Measurements from ENCODE around the gene NIPSNAP3A. TPM values are rescaled to one million over a fixed set of nuclear protein-coding genes. Genes with fewer than 3 reads are reported as not detected.
"Not testable (repeated sequence)": the region's sequence is repeated elsewhere in the genome, so short reads cannot be mapped to it uniquely, and the experiment has no call there.

Gene NIPSNAP3A
- total RNA-seq, 1 experiment from 2014 or later = 7.2 TPM

DNA sequence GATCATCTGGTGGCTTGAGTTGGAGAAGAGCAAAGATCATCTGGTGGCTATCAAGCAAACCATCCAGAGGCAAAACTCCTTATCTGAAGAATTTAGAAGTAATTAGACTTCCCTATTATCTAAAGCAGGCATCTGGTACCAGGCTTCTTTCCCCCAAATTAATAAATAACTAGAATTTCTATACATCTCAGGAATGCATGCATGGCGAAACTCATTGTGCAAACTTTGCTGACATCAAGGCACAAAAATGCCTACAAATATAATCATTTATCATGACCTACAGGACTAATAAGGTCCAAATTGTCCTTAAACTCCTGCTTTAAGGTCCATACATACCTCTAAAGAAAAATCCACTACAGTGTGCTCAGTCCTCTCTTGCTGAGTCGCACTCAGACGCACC, 47.2 kb upstream of the NIPSNAP3A start:
- TF ChIP-seq GABPB1 (CRISPR knock-in tag; IDR thresholded peaks at IDR 0.05) = no peak
- TF ChIP-seq, protein P1, sequence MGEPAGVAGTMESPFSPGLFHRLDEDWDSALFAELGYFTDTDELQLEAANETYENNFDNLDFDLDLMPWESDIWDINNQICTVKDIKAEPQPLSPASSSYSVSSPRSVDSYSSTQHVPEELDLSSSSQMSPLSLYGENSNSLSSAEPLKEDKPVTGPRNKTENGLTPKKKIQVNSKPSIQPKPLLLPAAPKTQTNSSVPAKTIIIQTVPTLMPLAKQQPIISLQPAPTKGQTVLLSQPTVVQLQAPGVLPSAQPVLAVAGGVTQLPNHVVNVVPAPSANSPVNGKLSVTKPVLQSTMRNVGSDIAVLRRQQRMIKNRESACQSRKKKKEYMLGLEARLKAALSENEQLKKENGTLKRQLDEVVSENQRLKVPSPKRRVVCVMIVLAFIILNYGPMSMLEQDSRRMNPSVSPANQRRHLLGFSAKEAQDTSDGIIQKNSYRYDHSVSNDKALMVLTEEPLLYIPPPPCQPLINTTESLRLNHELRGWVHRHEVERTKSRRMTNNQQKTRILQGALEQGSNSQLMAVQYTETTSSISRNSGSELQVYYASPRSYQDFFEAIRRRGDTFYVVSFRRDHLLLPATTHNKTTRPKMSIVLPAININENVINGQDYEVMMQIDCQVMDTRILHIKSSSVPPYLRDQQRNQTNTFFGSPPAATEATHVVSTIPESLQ (CRISPR knock-in tag; IDR thresholded peaks at IDR 0.05) = no peak
- TF ChIP-seq, protein P2, sequence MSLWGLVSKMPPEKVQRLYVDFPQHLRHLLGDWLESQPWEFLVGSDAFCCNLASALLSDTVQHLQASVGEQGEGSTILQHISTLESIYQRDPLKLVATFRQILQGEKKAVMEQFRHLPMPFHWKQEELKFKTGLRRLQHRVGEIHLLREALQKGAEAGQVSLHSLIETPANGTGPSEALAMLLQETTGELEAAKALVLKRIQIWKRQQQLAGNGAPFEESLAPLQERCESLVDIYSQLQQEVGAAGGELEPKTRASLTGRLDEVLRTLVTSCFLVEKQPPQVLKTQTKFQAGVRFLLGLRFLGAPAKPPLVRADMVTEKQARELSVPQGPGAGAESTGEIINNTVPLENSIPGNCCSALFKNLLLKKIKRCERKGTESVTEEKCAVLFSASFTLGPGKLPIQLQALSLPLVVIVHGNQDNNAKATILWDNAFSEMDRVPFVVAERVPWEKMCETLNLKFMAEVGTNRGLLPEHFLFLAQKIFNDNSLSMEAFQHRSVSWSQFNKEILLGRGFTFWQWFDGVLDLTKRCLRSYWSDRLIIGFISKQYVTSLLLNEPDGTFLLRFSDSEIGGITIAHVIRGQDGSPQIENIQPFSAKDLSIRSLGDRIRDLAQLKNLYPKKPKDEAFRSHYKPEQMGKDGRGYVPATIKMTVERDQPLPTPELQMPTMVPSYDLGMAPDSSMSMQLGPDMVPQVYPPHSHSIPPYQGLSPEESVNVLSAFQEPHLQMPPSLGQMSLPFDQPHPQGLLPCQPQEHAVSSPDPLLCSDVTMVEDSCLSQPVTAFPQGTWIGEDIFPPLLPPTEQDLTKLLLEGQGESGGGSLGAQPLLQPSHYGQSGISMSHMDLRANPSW (CRISPR knock-in tag; conservative IDR thresholded peaks at IDR 0.05; ENCODE audit: low read depth) = no peak
- TF ChIP-seq FOXJ3 (CRISPR knock-in tag; IDR thresholded peaks at IDR 0.05; ENCODE audit: borderline replicate concordance) = no peak
- no peak for TF ChIP-seq GTF2I (CRISPR knock-in tag; conservative IDR thresholded peaks at IDR 0.05)
- no peak for TF ChIP-seq MYBL2 (CRISPR knock-in tag; IDR thresholded peaks at IDR 0.05)
- TF ChIP-seq, protein P3, sequence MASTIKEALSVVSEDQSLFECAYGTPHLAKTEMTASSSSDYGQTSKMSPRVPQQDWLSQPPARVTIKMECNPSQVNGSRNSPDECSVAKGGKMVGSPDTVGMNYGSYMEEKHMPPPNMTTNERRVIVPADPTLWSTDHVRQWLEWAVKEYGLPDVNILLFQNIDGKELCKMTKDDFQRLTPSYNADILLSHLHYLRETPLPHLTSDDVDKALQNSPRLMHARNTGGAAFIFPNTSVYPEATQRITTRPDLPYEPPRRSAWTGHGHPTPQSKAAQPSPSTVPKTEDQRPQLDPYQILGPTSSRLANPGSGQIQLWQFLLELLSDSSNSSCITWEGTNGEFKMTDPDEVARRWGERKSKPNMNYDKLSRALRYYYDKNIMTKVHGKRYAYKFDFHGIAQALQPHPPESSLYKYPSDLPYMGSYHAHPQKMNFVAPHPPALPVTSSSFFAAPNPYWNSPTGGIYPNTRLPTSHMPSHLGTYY (CRISPR knock-in tag; IDR thresholded peaks at IDR 0.05) = no peak
- TF ChIP-seq ZNF232 (CRISPR knock-in tag; IDR thresholded peaks at IDR 0.05) = no peak
- no peak for TF ChIP-seq CREM (CRISPR knock-in tag; IDR thresholded peaks at IDR 0.05)
- TF ChIP-seq JUN (CRISPR knock-in tag; IDR thresholded peaks at IDR 0.05) = no peak
- TF ChIP-seq ZNF138 (CRISPR knock-in tag; conservative IDR thresholded peaks at IDR 0.05) = no peak
- TF ChIP-seq, protein P4, sequence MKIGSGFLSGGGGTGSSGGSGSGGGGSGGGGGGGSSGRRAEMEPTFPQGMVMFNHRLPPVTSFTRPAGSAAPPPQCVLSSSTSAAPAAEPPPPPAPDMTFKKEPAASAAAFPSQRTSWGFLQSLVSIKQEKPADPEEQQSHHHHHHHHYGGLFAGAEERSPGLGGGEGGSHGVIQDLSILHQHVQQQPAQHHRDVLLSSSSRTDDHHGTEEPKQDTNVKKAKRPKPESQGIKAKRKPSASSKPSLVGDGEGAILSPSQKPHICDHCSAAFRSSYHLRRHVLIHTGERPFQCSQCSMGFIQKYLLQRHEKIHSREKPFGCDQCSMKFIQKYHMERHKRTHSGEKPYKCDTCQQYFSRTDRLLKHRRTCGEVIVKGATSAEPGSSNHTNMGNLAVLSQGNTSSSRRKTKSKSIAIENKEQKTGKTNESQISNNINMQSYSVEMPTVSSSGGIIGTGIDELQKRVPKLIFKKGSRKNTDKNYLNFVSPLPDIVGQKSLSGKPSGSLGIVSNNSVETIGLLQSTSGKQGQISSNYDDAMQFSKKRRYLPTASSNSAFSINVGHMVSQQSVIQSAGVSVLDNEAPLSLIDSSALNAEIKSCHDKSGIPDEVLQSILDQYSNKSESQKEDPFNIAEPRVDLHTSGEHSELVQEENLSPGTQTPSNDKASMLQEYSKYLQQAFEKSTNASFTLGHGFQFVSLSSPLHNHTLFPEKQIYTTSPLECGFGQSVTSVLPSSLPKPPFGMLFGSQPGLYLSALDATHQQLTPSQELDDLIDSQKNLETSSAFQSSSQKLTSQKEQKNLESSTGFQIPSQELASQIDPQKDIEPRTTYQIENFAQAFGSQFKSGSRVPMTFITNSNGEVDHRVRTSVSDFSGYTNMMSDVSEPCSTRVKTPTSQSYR (CRISPR knock-in tag; IDR thresholded peaks at IDR 0.05) = no peak
- no peak for TF ChIP-seq TCF7 (CRISPR knock-in tag; IDR thresholded peaks at IDR 0.05; ENCODE audit: low read depth)
- CTCF ChIA-PET = no interaction called here
- POLR2A ChIA-PET = no interaction called here
- ATAC-seq (no peak), DNase-seq (ENCODE audit: low spot score) (no peak)
- H3K9me3 Mint-ChIP-seq = peaks cover 5% of the 10 kb centered on the region
- H3K27me3 Mint-ChIP-seq (ENCODE audit: low read depth) = no peaks in the 10 kb centered on the region
- H3K36me3 Mint-ChIP-seq = no peaks in the 10 kb centered on the region
- H3K4me1 Mint-ChIP-seq = no peaks in the 10 kb centered on the region
- no peak overlapping the region for H3K4me3 Mint-ChIP-seq
- no peak overlapping the region for H3K27ac Mint-ChIP-seq

DNA sequence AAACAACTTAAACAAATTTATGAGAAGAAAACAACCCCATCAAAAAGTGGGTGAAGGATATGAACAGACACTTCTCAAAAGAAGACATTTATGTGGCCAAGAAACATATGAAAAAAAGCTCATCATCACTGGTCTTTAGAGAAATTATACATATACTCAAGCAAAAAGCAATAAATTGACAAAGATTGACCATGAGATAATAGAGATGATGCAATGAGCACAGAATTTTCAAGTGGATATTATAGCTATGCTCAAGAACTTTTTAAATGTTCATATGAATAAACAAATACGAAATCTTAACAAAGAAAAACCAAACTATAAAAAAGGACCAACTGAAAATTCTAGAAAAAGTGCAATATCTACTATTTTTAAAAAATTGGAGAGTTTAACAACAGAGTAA, 38.7 kb upstream of the NIPSNAP3A start:
- H3K4me1 Mint-ChIP-seq; POLR2A ChIA-PET; H3K27ac Mint-ChIP-seq; H3K27me3 Mint-ChIP-seq (ENCODE audit: low read depth); ATAC-seq; DNase-seq (ENCODE audit: low spot score); H3K4me3 Mint-ChIP-seq; CTCF ChIA-PET; H3K36me3 Mint-ChIP-seq: not testable (repeated sequence)
- H3K9me3 Mint-ChIP-seq = peaks cover 13% of the 10 kb centered on the region

DNA sequence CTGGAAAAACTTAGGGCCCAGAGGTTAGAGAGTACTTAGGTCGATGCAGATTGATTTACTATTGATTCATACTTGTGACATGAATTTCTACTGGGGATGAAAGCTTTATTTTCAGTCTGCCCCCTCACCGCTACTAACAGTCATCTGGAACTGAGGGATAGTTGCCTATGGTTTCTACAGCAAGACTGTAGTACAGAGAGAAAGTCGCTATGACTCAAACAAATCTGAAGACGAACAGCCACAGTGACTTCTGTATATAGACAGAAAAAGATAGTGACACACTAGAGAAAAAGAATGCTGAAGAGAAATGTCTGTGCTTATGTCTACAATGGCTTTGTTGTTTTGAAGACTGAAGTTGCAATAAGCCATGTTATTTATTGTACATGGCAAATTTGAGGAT, 35.9 kb upstream of the NIPSNAP3A start:
- ATAC-seq (no peak), DNase-seq (ENCODE audit: low spot score) (no peak)
- no peaks in the 10 kb centered on the region for H3K36me3 Mint-ChIP-seq
- H3K9me3 Mint-ChIP-seq = peaks cover 6% of the 10 kb centered on the region; the same call in 1 of the 2 replicates
- H3K4me1 Mint-ChIP-seq = no peaks in the 10 kb centered on the region
- no peak overlapping the region for H3K27ac Mint-ChIP-seq
- no peak overlapping the region for H3K4me3 Mint-ChIP-seq
- ChIA-PET POLR2A (no interaction called here), CTCF (no interaction called here)
- H3K27me3 Mint-ChIP-seq (ENCODE audit: low read depth) = no peaks in the 10 kb centered on the region; the same call in none of the 2 replicates
- TF ChIP-seq NFE2L1 (CRISPR knock-in tag; IDR thresholded peaks at IDR 0.05) = no peak
- no peak for TF ChIP-seq HMGA2 (CRISPR knock-in tag; IDR thresholded peaks at IDR 0.05)
- TF ChIP-seq, protein P5, sequence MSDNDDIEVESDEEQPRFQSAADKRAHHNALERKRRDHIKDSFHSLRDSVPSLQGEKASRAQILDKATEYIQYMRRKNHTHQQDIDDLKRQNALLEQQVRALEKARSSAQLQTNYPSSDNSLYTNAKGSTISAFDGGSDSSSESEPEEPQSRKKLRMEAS (CRISPR knock-in tag; IDR thresholded peaks at IDR 0.05) = no peak
- no peak for TF ChIP-seq ESRRA (CRISPR knock-in tag; IDR thresholded peaks at IDR 0.05; ENCODE audit: borderline replicate concordance)
- TF ChIP-seq, protein P6, sequence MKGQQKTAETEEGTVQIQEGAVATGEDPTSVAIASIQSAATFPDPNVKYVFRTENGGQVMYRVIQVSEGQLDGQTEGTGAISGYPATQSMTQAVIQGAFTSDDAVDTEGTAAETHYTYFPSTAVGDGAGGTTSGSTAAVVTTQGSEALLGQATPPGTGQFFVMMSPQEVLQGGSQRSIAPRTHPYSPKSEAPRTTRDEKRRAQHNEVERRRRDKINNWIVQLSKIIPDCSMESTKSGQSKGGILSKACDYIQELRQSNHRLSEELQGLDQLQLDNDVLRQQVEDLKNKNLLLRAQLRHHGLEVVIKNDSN (CRISPR knock-in tag; IDR thresholded peaks at IDR 0.05) = no peak
- TF ChIP-seq, protein P7, sequence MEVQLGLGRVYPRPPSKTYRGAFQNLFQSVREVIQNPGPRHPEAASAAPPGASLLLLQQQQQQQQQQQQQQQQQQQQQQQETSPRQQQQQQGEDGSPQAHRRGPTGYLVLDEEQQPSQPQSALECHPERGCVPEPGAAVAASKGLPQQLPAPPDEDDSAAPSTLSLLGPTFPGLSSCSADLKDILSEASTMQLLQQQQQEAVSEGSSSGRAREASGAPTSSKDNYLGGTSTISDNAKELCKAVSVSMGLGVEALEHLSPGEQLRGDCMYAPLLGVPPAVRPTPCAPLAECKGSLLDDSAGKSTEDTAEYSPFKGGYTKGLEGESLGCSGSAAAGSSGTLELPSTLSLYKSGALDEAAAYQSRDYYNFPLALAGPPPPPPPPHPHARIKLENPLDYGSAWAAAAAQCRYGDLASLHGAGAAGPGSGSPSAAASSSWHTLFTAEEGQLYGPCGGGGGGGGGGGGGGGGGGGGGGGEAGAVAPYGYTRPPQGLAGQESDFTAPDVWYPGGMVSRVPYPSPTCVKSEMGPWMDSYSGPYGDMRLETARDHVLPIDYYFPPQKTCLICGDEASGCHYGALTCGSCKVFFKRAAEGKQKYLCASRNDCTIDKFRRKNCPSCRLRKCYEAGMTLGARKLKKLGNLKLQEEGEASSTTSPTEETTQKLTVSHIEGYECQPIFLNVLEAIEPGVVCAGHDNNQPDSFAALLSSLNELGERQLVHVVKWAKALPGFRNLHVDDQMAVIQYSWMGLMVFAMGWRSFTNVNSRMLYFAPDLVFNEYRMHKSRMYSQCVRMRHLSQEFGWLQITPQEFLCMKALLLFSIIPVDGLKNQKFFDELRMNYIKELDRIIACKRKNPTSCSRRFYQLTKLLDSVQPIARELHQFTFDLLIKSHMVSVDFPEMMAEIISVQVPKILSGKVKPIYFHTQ (CRISPR knock-in tag; IDR thresholded peaks at IDR 0.05) = no peak
- TF ChIP-seq ZNF396 (CRISPR knock-in tag; IDR thresholded peaks at IDR 0.05; ENCODE audit: borderline replicate concordance) = no peak
- no peak for TF ChIP-seq CBFB (CRISPR knock-in tag; IDR thresholded peaks at IDR 0.05; ENCODE audit: low read depth)
- TF ChIP-seq MXD4 (CRISPR knock-in tag; IDR thresholded peaks at IDR 0.05; ENCODE audit: borderline replicate concordance) = no peak

Data from WTC11 (cell line).